ENCODE data around the gene CLCN3. TPM values are rescaled to one million over a fixed set of nuclear protein-coding genes. Genes with fewer than 3 reads are reported as not detected.

CLCN3 gene
- polyA plus RNA-seq, 2 donors: 18.8 to 22.3 TPM

Other genes with a start within 250 kb of the CLCN3 start
- gene NEK1, start 8.0 kb upstream of the CLCN3 start, polyA plus RNA-seq: 1 to 10 TPM; 2.5 to 2.9 TPM
- 10 to 100 TPM; 16.6 to 19.2 TPM for gene HPF1, start 137.4 kb downstream of the CLCN3 start, polyA plus RNA-seq